ENCODE results near the gene GNG13.
"Not testable (repeated sequence)": the region's sequence is repeated elsewhere in the genome, so short reads cannot be mapped to it uniquely, and the experiment has no call there.

GNG13 gene

GRCh38 chr16:831571-832413, 31.3 kb upstream of the GNG13 start:
- DNase-seq (ENCODE audit: low read depth), result no peak

DNA sequence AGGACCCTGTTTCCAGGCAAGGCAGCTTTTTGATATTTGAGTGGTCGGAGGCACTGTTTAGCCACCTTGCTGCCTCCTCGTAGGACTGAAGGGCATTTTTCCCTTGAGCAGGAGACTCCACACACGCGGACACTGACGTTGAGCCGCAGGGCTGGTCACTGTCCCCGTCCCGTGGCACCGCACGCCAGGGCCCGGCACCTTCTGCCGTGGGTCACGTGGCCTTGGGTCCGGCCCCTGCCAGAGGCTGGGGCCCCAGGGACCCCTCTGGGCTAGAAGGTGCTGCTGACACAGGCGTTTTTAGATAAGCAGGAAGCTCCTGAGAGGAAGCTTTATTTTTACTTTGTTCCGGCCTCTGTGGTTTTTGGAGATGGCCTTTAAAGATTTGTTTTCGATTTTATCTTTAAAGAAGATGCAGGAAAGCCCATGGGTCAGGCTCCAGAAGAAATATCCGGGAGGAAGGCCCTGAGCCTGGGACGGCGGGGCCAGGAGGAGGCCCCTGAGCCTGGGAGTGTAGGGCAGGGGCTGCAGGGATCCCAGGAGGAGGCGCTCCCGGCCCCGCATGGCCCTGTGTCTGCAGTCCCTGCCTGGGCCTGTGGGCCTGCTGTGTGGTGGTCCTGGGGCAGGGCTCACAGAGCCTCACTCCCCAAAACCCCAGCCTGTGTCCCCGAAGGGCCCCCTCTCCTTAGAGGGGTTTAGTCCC, 30.5 kb upstream of the GNG13 start:
- no peak for DNase-seq (ENCODE audit: low read depth)

DNA sequence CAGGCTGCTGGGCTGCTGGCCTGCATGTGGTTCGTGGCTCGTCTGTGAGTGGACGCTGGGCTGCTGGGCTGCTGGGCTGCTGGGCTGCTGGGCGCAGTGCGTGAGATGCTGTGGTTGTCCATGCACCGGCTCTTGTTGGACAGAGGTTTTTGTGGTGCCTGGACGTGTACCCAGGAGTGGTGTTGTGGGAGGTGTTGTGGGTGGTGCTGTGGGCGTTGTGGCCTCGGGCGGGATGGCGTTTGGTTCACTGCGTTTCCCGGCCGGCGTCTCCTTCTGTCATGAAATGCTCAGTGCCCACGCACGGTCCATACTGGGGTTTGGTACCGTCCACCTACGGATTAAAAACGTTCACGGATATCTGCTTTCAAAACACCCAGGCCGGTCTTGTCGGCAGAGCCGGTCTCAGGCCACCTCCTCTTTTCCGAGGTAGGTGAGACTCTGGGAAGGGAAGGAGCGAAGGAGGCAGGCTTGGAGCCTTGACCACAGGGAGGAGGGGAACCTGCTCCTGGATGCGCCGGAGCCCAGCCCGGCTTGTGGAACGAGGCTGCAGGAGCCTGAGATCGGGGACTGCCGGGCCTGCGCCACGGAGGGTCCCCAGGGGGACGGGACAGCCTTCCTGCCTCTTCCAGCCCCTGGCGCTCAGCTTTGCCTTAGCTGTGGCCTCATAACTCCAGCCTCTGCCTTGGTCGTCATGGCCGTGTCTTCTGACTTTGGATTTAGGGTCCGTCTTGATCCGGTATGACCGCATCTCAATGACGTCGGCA, 29.8 kb upstream of the GNG13 start:
- DNase-seq (ENCODE audit: low read depth), result no peak

DNA sequence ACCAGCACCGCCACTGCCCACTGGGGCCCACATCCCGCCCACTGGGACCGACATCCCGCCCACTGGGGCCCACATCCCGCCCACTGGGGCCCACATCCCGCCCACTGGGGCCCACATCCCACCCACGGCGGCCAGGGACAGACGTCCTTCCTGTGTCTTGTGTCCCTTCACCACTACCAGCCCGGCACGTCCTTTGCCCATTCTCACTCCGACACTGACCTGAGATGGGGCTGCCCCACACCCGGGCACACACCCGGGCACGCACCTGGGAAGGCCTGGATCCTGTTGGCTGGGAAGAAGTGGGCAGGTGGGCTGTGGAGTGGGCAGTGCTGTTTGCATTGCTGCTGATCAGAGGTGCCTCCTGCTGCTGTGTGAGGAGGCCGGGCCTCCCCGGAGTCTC, 28.4 kb upstream of the GNG13 start:
- no peak for DNase-seq (ENCODE audit: low read depth)

DNA sequence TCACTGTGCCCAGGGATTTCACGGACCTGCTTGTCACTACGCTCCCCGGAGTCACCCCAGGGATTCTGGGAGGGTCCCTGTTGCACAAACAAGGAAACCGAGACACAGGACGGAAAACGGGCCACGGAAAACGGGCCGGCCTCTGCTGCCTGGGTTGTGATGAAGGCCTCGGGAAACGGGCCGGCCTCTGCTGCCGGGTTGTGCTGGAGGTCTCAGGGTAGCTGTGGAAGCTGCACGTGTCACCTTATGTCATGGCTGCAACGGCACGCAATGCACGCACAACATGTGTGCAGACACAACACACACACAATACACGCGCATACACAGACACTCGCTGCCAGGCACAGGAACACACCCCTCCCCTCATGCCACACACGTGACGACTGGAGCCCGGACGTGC, 27.0 kb upstream of the GNG13 start:
- DNase-seq (ENCODE audit: low read depth), result no peak

DNA sequence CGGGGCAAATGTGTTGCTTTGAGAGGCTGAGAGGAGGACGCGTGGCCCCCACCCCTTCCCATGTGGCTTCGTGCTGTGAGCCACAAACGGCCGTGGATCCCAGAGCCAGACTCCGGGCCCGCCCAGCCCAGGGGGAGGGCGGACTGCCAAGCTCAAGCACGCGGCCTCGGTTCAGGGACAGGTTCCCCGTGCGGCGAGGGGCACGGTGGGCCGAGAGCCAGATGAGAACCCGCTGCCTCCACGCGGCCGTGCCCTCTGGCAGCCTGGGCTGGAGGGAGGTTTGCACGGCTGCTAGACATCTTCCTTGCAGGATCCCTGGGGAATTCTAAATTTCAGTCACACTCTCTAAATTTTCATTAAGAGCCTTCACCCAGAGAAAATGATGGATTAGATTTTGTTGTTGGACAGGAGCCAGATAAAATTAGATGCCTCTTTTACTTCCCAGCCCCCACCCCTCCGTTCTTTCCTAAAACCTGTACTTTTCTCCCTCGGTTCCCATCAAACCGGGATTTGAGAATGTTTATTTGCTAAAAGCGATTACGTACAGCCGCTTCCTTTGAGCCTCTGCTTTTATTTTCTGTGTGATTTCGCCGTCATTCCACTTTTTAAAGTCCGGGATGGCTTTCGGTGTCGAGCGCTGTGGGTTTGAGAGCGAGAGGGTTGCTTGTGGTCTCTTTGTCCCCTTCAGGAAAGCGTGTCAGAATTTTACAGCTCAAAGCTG, 25.0 kb upstream of the GNG13 start:
- DNase-seq (ENCODE audit: low read depth), result no peak

DNA sequence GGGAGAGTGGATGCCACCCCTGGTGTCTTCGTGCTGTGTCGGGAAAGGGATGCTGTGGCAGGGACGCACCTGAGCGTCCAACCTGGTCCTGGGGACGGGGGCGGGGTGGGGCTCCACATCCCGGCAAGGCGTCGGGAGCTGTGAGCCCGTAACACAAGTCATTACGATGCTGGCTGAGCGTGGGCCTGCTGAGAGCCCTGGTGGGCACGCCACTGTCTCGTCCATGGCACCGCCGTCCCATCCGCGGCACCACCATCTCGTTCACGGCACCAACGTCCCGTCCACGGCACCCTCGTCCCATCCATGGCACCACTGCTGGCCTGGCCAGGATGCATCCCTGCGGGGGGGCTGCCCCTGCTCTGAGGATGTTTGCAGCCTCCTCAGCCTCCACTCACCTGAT, 24.1 kb upstream of the GNG13 start:
- no peak for DNase-seq (ENCODE audit: low read depth)

DNA sequence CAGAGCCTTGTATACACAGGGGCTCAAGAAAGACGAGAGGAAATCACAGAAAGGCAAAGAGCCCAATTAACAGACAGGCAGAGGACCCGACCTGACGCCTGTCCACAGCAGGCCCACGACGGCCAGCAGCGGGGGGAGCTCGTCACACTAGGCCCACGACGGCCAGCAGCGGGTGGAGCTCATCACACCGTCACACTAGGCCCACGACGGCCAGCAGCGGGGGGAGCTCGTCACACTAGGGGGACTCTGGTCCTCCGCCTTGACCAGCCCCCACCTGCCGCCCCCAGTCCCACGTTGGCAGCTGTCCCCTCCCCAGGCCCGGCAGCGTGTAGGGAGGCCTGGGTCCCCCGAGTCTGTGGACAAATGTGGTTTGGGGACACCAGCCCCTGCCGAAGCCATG, 23.7 kb upstream of the GNG13 start:
- no peak for DNase-seq (ENCODE audit: low read depth)

DNA sequence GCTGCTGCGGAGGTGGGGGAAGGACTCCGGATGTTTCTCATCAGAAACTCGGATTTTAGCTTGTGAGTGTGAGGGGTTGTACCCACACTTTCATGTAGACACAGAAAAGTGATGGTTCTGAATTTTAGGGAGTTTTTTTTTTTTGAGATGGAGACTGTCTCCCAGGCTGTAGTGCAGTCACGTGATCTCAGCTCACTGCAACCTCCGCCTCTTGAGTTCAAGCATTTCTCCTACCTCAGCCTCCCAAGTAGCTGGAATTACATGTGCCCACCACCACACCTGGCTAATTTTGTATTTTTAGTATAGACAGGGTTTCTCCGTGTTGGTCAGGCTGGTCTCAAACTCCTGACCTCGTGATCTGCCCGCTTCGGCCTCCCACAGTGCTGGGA, 22.4 kb upstream of the GNG13 start:
- DNase-seq (ENCODE audit: low read depth), result no peak

- no peak for DNase-seq (ENCODE audit: low read depth)
Observed at GRCh38 chr16:822174-822908, 21.8 kb upstream of the GNG13 start.

GRCh38 chr16:821751-822150, 21.2 kb upstream of the GNG13 start:
- DNase-seq (ENCODE audit: low read depth), result no peak

DNA sequence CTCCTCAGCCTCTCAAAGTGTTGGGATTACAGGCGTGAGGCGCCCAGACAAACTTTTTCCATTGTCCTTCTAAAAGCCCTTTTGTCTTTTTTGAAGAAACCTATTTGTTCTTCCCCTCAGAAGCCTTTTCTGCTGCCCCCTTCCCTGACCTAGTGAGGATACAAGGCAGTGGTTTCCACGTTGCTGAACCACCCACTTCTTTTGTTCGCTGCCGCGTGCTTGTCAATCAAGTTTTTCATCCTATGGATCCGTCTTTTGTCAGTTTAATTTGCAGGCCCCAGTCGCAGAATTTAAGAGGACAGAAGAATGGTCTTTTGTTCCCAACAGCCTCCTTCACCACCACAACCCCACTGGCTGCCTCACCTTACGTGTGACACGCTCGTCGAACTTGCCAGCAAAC, 20.2 kb upstream of the GNG13 start:
- DNase-seq (ENCODE audit: low read depth), result no peak

DNA sequence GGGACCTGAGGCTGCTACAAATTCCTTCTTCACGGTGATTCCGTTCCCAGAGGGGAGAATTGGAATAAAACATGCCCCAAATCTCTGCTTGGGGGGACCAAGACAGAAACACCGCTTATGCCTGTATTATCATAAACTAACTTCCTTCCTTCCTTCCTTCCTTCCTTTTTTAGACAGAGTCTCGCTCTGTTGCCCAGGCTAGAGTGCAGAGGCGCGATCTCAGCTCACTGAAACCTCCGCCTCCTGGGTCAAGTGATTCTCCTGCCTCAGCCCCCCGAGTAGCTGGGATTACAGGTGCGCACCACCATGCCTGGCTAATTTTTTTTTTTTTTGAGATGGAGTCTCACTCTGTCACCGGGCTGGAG, 19.5 kb upstream of the GNG13 start:
- not testable (repeated sequence) for DNase-seq (ENCODE audit: low read depth)

GRCh38 chr16:819336-820043, 19.0 kb upstream of the GNG13 start:
- DNase-seq (ENCODE audit: low read depth), result no peak

DNA sequence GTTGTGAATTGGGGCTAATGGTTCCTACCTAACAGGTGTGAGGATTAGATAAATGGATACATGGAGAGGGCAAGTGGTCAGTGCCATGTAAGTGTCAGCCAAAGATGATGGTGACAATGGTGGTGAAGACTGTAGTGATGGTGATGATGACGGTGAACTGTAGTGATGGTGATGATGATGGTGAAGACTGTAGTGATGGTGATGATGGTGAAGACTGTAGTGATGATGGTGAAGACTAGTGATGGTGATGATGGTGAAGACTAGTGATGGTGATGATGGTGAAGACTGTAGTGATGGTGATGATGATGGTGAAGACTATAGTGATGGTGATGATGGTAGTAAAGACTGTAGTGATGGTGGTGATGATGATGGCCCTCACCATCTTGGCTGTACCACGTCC, 18.1 kb upstream of the GNG13 start:
- no peak for DNase-seq (ENCODE audit: low read depth)

DNA sequence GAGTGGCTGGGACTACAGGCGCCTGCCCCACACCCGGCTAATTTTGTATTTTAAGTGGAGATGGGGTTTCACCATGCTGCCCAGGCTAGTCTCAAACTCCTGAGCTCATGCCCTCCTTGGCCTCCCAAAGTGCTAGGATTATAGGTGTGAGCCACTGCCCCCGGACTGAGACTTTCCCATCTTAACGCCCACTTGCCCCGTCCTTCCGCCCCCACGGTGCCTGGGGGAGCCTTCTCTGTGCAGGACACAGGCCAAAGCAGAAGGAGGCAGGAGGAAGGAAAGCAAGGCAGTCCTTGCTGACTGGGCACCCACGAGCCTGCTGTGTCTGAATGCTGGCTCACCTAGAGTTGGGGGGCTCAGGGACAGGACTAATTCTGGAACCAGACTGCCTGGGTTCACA, 17.6 kb upstream of the GNG13 start:
- DNase-seq (ENCODE audit: low read depth), result no peak

DNA sequence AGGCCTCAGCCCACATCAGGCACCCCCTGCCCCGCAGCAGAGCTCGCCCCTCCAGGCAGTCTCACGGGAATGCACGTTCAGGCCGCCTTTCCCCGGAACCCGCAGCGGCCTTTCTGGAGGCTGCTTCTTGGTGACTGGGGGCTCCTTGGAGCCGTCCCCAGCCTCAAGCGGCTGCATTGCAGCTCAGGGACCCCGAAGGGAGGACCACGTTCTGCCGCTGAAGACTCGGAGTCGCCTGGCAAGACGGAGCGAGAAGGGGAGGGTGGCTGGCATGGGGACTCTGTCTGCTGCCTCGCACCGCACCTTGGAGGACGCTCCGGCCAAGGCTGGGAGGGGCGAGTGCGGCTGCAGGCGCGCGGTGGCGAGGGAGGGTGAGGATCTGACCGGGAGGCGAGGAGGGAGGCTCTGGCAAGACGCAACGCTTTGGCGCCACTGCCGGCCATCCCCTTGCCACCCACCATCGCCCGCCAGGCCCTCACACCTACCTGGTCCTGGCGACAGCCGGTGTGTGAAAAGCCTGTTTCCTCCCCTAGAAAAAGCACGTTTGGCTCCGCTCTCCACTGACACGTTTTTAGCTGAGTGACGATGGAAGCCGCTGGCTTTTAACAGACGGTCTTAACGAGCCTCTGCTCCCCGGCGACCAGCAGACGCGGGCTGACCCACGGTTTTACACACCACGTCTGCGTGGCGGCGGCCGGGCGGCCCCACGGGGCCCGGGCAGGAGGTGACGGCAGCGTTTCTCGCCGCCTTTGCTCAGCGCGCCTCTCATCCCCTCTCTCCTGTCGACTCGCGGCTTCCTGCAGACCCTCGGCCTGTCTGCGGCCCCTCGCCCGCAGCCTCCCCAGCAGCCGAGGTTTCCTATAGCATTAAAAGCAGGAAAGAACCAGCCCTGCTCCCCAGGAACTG, 16.7 kb upstream of the GNG13 start:
- DNase-seq (ENCODE audit: low read depth), result no peak

DNA sequence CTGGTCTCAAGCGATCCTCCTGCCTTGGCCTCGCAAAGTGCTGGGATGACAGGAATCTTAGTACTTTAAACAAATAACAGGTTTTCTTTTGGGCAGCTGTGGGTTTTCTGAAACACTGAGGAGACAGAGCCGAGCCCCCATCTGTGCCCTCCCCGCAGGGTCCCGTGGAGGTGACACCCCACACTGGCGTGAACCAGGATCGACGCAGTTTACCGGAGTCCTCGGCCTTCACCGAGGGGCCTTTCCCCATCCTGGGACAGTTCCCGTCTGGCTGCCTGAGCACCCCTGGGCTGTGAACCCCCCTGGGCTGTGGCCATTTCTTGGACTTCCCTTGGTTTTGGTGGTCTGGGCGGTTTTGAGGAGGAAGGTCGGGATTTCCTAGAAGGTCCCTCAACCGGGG, 15.3 kb upstream of the GNG13 start:
- DNase-seq (ENCODE audit: low read depth), result no peak

DNA sequence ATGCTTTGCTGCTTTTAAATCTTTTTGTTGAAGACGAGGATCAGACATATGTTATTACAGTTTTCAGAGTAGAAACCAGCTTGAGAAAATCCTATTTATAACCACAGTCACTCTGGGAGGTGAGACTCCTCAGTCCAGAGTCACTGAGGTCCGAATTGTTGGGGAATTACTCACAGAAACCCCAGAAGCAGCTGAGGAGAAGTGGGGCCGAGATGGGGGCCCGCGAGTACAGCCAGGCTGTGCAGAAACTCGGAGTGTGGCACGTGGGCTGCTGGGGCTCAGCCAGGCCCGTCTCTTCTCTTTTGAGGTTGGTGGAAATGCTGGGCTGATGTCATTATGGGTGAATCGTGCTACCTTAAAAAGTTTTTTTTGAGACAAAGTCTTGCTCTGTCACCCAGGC, 14.4 kb upstream of the GNG13 start:
- no peak for DNase-seq (ENCODE audit: low read depth)

- DNase-seq (ENCODE audit: low read depth), result no peak
Observed at GRCh38 chr16:813916-814412, 13.4 kb upstream of the GNG13 start.
